GM12891 (cell line): ENCODE measurements around the gene SPG21.

Source experiments
- DNase-seq: peaks from one replicate; pipeline ENCODE4 v3.0.0; 2011; ENCODE audit warnings: low spot score; ENCODE audit not compliant: insufficient read length
- FAIRE-seq: peaks from 2 replicates; lab custom pipeline; 2011; peaks lifted over from hg19 to GRCh38; lab: Jason Lieb, UNC
- PAX5 ChIP-seq: IDR thresholded peaks from 2 replicates; pipeline ENCODE4 v1.6.1; 2011; ENCODE audit warnings: low read length, moderate library complexity, mild to moderate bottlenecking; ENCODE audit not compliant: insufficient read depth, severe bottlenecking
- POLR2A ChIP-seq: IDR thresholded peaks from 2 replicates; pipeline ENCODE4 v1.6.1; 2011; ENCODE audit warnings: low read depth, low read length, control low read depth
- POLR2AphosphoS5 ChIP-seq: IDR thresholded peaks from 2 replicates; pipeline ENCODE4 v1.6.1; 2011; ENCODE audit warnings: low read depth, low read length, control low read depth
- POU2F2 ChIP-seq: IDR thresholded peaks from 2 replicates; pipeline ENCODE4 v1.6.1; 2011; ENCODE audit warnings: low read depth, mild to moderate bottlenecking, control low read depth, low read length, moderate library complexity
- SPI1 ChIP-seq: IDR thresholded peaks from 2 replicates; pipeline ENCODE4 v1.6.1; 2011; ENCODE audit warnings: low read depth, low read length, control low read depth
- TAF1 ChIP-seq: IDR thresholded peaks from 2 replicates; pipeline ENCODE4 v1.6.1; 2011; ENCODE audit warnings: low read depth, low read length, control low read depth

Gene SPG21

DNA sequence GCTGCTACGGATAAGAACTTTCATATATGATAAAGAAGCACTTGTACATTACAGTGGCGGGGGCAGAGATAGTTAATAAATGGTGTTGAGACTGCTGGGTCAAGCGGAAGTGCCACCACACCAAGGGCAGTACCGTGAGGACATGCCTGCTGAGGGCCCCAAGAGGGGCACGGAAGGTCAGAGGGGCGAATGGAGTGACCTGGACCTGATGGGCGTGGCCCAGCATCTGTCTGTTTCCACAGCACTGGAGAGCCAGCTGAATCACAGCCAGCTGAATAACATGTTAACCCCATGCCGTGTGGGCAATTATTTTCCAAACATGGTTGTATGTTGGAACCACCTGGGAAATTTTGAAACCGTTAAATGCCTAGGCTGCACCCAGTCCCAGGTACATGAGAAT lies 40.8 kb downstream of the SPG21 start:
- FAIRE-seq (no peak), DNase-seq (no peak)
- no peak for TF ChIP-seq SPI1
- no peak for TF ChIP-seq PAX5
- no peak for TF ChIP-seq POU2F2
- no peak for TF ChIP-seq POLR2AphosphoS5
- TF ChIP-seq POLR2A: no peak
- TF ChIP-seq TAF1: no peak

GRCh38 chr15:64947211-64947610 lies 42.5 kb downstream of the SPG21 start:
- FAIRE-seq (no peak), DNase-seq (no peak)
- no peak for TF ChIP-seq TAF1
- TF ChIP-seq POLR2A: no peak
- no peak for TF ChIP-seq POU2F2
- TF ChIP-seq SPI1: no peak
- no peak for TF ChIP-seq PAX5
- TF ChIP-seq POLR2AphosphoS5: no peak

- FAIRE-seq: no peak
- TF ChIP-seq POLR2A (no peak), POLR2AphosphoS5 (no peak), TAF1 (no peak), PAX5 (no peak), POU2F2 (no peak), SPI1 (no peak)
- no peak for DNase-seq
Measured at GRCh38 chr15:64944961-64945360, 44.8 kb downstream of the SPG21 start.

- no peak for TF ChIP-seq TAF1
- TF ChIP-seq POU2F2: no peak
- no peak for TF ChIP-seq PAX5
- TF ChIP-seq POLR2AphosphoS5: no peak
- TF ChIP-seq SPI1: no peak
- no peak for TF ChIP-seq POLR2A
- FAIRE-seq (no peak), DNase-seq (no peak)
Measured at GRCh38 chr15:64943512-64944225, 46.0 kb downstream of the SPG21 start.

DNA sequence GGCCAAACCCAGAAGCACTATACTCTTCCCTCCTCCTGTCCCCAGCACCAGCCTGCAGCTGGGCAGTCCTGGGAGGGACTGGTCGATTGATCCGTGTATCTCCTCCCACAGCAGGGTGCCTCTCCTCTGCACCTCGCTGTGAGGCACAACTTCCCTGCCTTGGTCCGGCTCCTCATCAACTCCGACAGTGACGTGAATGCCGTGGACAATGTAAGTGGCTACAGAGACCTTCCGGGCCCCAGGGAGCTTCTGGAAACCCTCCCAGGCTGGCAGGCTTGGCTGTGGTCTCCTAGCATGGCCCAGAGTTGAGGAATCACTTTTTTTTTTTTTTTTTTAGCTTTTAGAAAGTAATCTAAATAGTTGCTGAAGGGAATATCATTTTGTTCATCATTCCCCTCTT lies 47.4 kb downstream of the SPG21 start:
- no peak for FAIRE-seq
- TF ChIP-seq POLR2AphosphoS5 (no peak), TAF1 (no peak), POU2F2 (no peak), PAX5 (no peak), SPI1 (no peak), POLR2A (no peak)

DNA sequence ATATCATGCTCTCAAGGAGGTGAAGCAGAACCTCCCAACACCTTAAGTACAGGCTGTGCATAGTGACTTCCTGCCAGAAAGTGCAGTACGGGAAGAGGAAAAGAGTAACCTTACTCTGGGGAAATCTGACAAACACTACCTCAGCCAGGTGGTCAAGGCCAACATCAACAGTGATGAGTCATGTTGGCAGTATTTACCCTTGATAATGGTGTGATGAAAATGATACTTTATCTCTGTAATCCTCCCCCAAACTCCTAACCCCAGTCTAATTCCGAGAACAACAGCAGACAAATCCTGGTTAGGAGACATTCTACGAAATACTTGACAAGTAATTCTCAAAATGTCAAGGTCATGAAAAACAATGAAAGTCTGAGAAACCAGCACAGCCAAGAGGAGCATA lies 51.5 kb downstream of the SPG21 start:
- DNase-seq (no peak), FAIRE-seq (peak; percentile 63)
- TF ChIP-seq PAX5: no peak
- TF ChIP-seq POLR2AphosphoS5: no peak
- TF ChIP-seq POU2F2: no peak
- TF ChIP-seq SPI1: no peak

More for the DNA sequence above, 47.4 kb downstream of the SPG21 start:
- DNase-seq: no peak

DNA sequence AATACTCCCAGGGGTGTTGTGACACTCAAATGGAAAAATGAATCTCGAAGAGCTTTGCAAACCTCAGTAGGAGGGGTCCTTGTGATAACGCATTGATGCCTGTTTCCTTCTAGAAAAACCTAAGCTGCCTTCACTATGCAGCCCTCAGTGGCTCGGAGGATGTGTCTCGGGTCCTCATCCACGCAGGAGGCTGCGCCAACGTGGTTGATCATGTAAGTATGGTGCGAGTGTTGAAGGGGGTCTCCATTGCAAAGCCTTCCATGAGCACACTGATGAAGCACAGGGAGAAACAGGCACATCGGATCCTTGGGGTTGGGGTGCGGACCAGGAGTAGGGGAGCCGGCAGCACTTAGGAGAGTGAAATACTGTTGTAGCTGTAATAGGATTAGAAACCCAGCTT lies 55.7 kb downstream of the SPG21 start:
- DNase-seq (no peak), FAIRE-seq (no peak)
- no peak for TF ChIP-seq POU2F2
- TF ChIP-seq TAF1: no peak

GRCh38 chr15:64931381-64931780 lies 58.3 kb downstream of the SPG21 start:
- DNase-seq (no peak), FAIRE-seq (no peak)
- TF ChIP-seq POU2F2 (no peak), POLR2A (no peak), SPI1 (no peak), POLR2AphosphoS5 (no peak), PAX5 (no peak), TAF1 (no peak)

DNA sequence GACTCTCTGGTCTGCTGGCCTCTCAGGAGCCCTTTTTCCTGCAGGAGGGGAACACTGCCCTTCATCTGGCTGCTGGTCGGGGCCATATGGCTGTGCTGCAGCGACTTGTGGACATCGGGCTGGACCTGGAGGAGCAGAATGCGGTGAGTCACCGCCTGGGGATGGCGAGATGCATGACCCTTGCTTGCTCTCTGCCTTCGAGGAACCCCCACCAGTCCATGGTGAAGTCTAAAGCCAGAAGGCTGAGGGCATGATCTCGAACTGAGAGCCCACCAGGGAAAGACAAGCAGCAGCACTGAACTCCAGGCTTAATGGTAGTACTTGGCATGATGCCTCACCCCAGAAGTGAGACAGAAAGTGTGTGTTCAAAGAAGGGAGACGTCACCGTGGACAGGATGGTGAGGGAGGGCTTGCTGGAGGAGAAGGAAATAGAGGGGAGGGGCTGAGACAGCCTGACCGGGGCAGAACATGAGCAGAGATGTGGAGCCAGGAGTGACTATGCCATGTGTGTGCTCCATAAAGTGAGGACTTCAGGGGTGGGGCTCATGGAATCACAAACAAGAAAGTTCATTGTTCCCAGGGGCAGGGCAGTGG lies 58.8 kb downstream of the SPG21 start:
- TF ChIP-seq POLR2AphosphoS5 (no peak), TAF1 (no peak), POU2F2 (no peak), POLR2A (no peak), SPI1 (no peak), PAX5 (no peak)
- FAIRE-seq: peak; percentile 48
- DNase-seq: no peak

DNA sequence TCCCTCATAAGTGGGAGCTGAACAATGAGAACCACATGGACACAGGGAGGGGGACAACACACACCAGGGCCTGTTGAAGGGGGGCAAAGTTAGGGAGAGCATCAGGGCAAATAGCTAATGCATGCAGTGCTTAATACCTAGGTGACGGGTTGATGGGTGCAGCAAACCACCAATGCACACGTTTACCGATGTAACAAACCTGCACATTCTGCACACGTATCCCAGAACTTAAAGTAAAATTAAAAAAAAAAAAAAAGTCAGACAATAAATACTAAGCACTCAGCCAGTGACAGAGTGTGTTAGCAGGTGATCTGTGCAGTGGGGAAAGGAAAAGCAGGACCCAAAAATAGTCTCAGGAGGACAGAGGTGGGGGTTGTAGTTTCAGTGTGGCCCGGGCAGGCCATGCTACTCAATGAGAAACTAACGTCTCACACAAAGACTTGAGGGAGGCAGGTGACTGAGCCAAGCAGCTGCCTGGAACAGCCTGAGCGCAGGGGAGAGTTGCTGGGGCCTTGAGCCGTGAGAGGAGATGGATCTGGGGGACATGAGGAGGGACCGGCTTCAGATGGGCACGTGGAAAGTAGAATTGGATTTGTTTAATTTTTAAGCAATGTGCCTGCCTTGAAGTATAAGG lies 59.6 kb downstream of the SPG21 start:
- FAIRE-seq (peak; percentile 89), DNase-seq (peak; percentile 53)
- TF ChIP-seq POU2F2 (no peak), TAF1 (no peak), POLR2A (no peak), SPI1 (no peak), POLR2AphosphoS5 (no peak), PAX5 (no peak)
